Sigmoid colon (tissue), 3 donors: Measurements from ENCODE around the gene FKBP14.

Experiments
- POLR2A ChIP-seq, 2 donors: fragments of 450-650 bp; IDR thresholded peaks; one replicate each; pipeline ENCODE4 v1.6.1; 2016; ENCODE audit warnings: antibody characterized with exemption in 2 of 2, mild to moderate bottlenecking in 2 of 2, moderate library complexity in 2 of 2
- TF ChIP-seq, protein P1 (sequence below), 4 experiments: fragments of 450-650 bp in 3 of 4; fragments of 200-600 bp in 1 of 4; IDR thresholded peaks; one replicate each; pipeline ENCODE4 v1.5.1; 2016 to 2019; ENCODE audit warnings: antibody characterized with exemption in 4 of 4, mild to moderate bottlenecking in 3 of 4, moderate library complexity in 2 of 4

DNA sequence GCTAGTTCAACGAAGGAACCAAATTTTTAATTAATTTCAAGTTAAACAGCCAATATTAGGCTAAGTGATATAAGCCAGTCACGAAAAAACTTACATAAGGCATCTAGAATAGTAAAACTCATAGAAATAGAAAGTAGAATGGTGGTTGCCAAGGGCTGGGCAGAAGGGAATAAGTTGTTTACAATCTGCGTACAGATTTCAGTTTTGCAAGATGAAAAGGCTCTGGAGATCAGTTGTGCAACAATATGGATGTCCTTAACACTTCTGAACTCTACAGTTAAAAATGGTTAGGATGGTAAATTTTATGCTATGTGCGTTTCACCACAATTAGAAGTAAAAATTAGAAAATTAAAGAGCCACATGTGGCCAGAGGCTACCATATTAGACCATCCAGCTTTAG is 50.2 kb downstream of the FKBP14 start:
- TF ChIP-seq POLR2A (IDR thresholded peaks at IDR 0.05), result no peak
- TF ChIP-seq, protein P1, sequence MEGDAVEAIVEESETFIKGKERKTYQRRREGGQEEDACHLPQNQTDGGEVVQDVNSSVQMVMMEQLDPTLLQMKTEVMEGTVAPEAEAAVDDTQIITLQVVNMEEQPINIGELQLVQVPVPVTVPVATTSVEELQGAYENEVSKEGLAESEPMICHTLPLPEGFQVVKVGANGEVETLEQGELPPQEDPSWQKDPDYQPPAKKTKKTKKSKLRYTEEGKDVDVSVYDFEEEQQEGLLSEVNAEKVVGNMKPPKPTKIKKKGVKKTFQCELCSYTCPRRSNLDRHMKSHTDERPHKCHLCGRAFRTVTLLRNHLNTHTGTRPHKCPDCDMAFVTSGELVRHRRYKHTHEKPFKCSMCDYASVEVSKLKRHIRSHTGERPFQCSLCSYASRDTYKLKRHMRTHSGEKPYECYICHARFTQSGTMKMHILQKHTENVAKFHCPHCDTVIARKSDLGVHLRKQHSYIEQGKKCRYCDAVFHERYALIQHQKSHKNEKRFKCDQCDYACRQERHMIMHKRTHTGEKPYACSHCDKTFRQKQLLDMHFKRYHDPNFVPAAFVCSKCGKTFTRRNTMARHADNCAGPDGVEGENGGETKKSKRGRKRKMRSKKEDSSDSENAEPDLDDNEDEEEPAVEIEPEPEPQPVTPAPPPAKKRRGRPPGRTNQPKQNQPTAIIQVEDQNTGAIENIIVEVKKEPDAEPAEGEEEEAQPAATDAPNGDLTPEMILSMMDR (IDR thresholded peaks at IDR 0.05), result no peak
